ENCODE results near the gene CST2.
"Not testable (repeated sequence)": the region's sequence is repeated elsewhere in the genome, so short reads cannot be mapped to it uniquely, and the experiment has no call there.

Gene CST2

DNA sequence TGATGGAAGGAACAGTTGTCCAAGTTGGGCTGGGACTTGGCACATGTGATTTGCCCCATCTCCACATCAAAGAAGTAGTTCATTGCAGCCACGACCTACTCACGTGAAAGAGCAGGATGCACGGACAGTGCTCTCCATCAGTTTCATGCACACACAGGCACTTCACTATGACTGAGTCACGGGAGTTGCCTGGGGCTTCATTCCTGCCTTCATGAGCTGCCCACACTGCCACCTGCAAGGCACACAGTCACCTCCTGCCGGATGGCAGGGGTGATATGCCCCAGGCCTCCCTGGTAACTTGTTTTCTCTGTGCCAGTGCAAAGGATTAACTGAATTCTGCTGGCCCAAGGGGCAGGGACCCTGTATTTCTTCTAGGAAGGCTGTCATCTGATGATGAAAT is 30.2 kb upstream of the CST2 start:
- Histone ChIP-seq H3K27me3 (ENCODE audit: insufficient read depth, low read depth, severe bottlenecking) (no peaks in the 10 kb centered on the region), H3K27ac (no peak overlapping the region), H3K4me3 (ENCODE audit: low read depth, low read length) (no peak overlapping the region), H3K36me3 (no peaks in the 10 kb centered on the region), H3K9me3 (ENCODE audit: severe bottlenecking) (no peaks in the 10 kb centered on the region)
- TF ChIP-seq, protein P1, sequence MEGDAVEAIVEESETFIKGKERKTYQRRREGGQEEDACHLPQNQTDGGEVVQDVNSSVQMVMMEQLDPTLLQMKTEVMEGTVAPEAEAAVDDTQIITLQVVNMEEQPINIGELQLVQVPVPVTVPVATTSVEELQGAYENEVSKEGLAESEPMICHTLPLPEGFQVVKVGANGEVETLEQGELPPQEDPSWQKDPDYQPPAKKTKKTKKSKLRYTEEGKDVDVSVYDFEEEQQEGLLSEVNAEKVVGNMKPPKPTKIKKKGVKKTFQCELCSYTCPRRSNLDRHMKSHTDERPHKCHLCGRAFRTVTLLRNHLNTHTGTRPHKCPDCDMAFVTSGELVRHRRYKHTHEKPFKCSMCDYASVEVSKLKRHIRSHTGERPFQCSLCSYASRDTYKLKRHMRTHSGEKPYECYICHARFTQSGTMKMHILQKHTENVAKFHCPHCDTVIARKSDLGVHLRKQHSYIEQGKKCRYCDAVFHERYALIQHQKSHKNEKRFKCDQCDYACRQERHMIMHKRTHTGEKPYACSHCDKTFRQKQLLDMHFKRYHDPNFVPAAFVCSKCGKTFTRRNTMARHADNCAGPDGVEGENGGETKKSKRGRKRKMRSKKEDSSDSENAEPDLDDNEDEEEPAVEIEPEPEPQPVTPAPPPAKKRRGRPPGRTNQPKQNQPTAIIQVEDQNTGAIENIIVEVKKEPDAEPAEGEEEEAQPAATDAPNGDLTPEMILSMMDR (IDR thresholded peaks at IDR 0.05; ENCODE audit: low read depth, low read length), result no peak
- DNase-seq, result no peak

GRCh38 chr20:23856226-23856625 is 29.7 kb upstream of the CST2 start:
- no peak for DNase-seq
- no peaks in the 10 kb centered on the region for H3K27me3 ChIP-seq (ENCODE audit: insufficient read depth, low read depth, severe bottlenecking)
- no peaks in the 10 kb centered on the region for H3K9me3 ChIP-seq (ENCODE audit: severe bottlenecking)
- TF ChIP-seq, protein P1 (IDR thresholded peaks at IDR 0.05; ENCODE audit: low read depth, low read length), result no peak
- no peaks in the 10 kb centered on the region for H3K36me3 ChIP-seq
- no peak overlapping the region for H3K4me3 ChIP-seq (ENCODE audit: low read depth, low read length)
- no peak overlapping the region for H3K27ac ChIP-seq

- H3K4me3 ChIP-seq (ENCODE audit: low read depth, low read length), result no peak overlapping the region
- H3K9me3 ChIP-seq (ENCODE audit: severe bottlenecking), result no peaks in the 10 kb centered on the region
- H3K36me3 ChIP-seq, result no peaks in the 10 kb centered on the region
- no peaks in the 10 kb centered on the region for H3K27me3 ChIP-seq (ENCODE audit: insufficient read depth, low read depth, severe bottlenecking)
- DNase-seq, result no peak
- H3K27ac ChIP-seq, result no peak overlapping the region
- TF ChIP-seq, protein P1 (IDR thresholded peaks at IDR 0.05; ENCODE audit: low read depth, low read length), result no peak
Observed at GRCh38 chr20:23841693-23842092, 15.2 kb upstream of the CST2 start.

- H3K9me3 ChIP-seq (ENCODE audit: severe bottlenecking), result no peaks in the 10 kb centered on the region
- no peaks in the 10 kb centered on the region for H3K36me3 ChIP-seq
- no peaks in the 10 kb centered on the region for H3K27me3 ChIP-seq (ENCODE audit: insufficient read depth, low read depth, severe bottlenecking)
- no peak overlapping the region for H3K27ac ChIP-seq
- no peak for DNase-seq
- H3K4me3 ChIP-seq (ENCODE audit: low read depth, low read length), result no peak overlapping the region
- TF ChIP-seq, protein P1 (IDR thresholded peaks at IDR 0.05; ENCODE audit: low read depth, low read length), result no peak
Observed at GRCh38 chr20:23835716-23836115, 9.2 kb upstream of the CST2 start.

DNA sequence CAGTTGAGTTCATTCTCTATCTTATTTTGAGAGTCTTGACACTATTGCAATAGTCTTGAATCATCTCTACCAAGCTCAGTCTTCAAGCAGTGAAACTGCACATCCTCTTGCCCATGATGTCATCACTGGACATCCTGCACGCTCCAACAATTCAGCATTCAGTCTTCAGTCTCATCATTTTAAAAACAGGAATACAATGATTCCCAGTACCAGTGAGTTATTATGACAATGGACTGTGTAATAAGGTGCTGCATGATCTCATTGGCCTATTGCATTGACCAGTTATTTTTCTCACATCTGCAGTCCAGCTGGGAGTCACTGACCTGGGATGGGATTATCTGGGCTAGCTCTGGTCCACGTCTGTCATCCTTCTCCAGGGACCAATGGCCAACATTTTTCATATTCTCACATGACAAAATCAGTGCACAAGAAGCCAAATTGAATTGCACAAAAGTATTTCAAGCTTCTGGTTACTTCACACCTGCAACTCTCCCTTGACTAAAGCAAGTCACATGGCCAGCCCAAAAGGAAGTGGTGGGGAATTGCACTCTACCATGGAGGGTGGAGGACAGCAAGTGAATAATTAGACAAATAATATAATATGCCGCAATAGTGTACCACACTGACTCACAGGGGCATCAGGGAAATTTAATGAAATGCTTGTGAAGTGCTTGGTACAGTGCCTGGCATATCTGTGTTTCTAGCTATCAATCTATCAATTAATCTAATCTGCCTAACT is 6.4 kb upstream of the CST2 start:
- DNase-seq, result no peak
- Histone ChIP-seq H3K36me3 (no peaks in the 10 kb centered on the region), H3K4me3 (ENCODE audit: low read depth, low read length) (no peak overlapping the region), H3K9me3 (ENCODE audit: severe bottlenecking) (no peaks in the 10 kb centered on the region), H3K27ac (no peak overlapping the region), H3K27me3 (ENCODE audit: insufficient read depth, low read depth, severe bottlenecking) (no peaks in the 10 kb centered on the region)
- TF ChIP-seq, protein P1 (IDR thresholded peaks at IDR 0.05; ENCODE audit: low read depth, low read length), result no peak

- H3K36me3 ChIP-seq; H3K27me3 ChIP-seq (ENCODE audit: insufficient read depth, low read depth, severe bottlenecking); H3K4me3 ChIP-seq (ENCODE audit: low read depth, low read length); DNase-seq; H3K27ac ChIP-seq; H3K9me3 ChIP-seq (ENCODE audit: severe bottlenecking): not testable (repeated sequence)
Observed at GRCh38 chr20:23831961-23832360, 5.4 kb upstream of the CST2 start.

All from WERI-Rb-1 (cell line).